Panc1 (cell line): Measurements from ENCODE around the gene ACSM4.

Experiments
- POLR2AphosphoS5 ChIP-seq: IDR thresholded peaks from 2 replicates; pipeline ENCODE4 v1.6.1; 2012; ENCODE audit warnings: mild to moderate bottlenecking, low read depth, low read length, moderate library complexity
- REST ChIP-seq, 2 experiments: IDR thresholded peaks; 2 replicates each; pipeline ENCODE4 v1.6.1; 2011 to 2012; ENCODE audit warnings: low read depth in 2 of 2, control low read depth in 1 of 2, low read length in 1 of 2, mild to moderate bottlenecking in 1 of 2, moderate library complexity in 1 of 2; ENCODE audit not compliant: insufficient read depth in 1 of 2
- SIN3A ChIP-seq: IDR thresholded peaks from 2 replicates; pipeline ENCODE4 v1.6.1; 2012; ENCODE audit warnings: low read depth, mild to moderate bottlenecking, low read length, moderate library complexity, borderline replicate concordance; ENCODE audit not compliant: insufficient read depth
- TF ChIP-seq, protein P1 (sequence below): fragments of 450-650 bp; IDR thresholded peaks from 2 replicates; pipeline ENCODE4 v1.5.1; 2017; ENCODE audit warnings: mild to moderate bottlenecking

DNA sequence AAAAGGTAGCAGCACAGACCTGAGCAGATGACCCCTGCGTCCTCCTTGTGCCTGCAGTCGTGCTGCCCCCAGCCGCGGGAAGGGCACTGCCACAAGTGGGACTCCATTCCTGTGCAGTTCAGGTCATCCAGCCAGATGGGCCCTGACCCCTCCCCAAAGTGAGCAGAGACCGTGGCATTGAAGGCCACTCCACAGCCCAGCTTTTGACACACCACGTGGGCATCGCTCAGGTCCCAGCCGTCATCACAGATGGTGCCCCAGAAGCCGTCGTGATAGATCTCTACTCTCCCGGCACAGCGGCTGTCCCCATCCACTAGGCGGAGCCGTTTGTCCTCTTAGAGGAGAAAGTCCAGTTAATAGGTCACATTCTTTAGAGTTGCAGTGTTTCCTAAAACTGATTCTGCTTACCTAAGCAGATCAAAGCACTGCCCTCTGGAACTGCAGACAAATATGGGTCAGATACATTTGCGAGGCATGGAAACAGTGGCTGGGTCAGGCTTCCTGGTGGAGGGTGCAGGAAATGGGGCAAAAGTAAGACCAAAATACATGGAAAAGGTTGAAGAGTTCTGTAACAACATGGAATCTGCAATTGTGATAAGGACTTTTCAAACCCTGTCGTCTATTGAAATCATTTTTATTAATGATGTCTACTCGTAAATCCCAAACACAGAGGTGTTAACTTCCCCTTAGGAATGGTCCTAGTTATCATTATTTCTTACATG lies 70.7 kb downstream of the ACSM4 start:
- TF ChIP-seq POLR2AphosphoS5 (no peak), REST (IDR thresholded peaks at IDR 0.05; ENCODE audit: insufficient read depth in 1 of 2, low read depth in 2 of 2, low read length in 1 of 2) (no peak), SIN3A (no peak)
- TF ChIP-seq, protein P1, sequence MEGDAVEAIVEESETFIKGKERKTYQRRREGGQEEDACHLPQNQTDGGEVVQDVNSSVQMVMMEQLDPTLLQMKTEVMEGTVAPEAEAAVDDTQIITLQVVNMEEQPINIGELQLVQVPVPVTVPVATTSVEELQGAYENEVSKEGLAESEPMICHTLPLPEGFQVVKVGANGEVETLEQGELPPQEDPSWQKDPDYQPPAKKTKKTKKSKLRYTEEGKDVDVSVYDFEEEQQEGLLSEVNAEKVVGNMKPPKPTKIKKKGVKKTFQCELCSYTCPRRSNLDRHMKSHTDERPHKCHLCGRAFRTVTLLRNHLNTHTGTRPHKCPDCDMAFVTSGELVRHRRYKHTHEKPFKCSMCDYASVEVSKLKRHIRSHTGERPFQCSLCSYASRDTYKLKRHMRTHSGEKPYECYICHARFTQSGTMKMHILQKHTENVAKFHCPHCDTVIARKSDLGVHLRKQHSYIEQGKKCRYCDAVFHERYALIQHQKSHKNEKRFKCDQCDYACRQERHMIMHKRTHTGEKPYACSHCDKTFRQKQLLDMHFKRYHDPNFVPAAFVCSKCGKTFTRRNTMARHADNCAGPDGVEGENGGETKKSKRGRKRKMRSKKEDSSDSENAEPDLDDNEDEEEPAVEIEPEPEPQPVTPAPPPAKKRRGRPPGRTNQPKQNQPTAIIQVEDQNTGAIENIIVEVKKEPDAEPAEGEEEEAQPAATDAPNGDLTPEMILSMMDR = peak; percentile 70
